Stimulated activated CD8-positive, alpha-beta memory T cell treated with anti-CD3 and anti-CD28 coated beads, Interleukin-4, amount 100 ng/mL, for 1 hour (primary cell): ENCODE measurements around the gene LARGE2.

Experiments used
- DNase-seq, 2 donors: peaks; one replicate each; pipeline ENCODE4 v3.0.0-alpha.2; 2020; ENCODE audit warnings: low read depth in 2 of 2, low spot score in 1 of 2

Gene LARGE2

DNA sequence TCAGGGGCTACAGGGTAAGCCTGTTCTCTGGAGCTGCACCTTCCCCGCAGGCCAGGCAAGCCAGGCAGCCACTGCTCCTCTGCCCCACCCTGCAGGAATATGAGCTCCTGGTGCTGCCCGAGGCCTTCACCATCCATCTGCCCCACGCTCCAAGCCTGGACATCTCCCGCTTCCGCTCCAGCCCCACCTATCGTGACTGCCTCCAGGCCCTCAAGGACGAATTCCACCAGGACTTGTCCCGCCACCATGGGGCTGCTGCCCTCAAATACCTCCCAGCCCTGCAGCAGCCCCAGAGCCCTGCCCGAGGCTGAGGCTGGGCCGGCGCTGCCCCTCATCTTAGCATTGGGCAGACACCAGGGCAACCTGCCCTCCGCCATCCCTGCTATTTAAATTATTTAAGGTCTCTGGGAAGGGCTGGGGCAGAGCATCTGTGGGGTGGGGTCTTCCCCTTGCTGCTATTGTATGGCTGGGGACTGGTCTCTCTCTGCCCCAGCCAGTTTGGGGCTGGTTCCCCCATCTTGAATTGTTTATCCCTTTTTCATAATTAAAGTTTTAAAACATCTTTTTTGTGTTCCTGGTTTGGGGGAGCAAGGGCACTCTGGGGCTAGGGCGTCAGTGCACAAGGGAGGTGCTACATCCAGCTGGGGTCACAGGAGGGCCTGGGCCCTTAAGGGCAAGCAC lies 6.2 kb downstream of the LARGE2 start:
- no peak for DNase-seq

DNA sequence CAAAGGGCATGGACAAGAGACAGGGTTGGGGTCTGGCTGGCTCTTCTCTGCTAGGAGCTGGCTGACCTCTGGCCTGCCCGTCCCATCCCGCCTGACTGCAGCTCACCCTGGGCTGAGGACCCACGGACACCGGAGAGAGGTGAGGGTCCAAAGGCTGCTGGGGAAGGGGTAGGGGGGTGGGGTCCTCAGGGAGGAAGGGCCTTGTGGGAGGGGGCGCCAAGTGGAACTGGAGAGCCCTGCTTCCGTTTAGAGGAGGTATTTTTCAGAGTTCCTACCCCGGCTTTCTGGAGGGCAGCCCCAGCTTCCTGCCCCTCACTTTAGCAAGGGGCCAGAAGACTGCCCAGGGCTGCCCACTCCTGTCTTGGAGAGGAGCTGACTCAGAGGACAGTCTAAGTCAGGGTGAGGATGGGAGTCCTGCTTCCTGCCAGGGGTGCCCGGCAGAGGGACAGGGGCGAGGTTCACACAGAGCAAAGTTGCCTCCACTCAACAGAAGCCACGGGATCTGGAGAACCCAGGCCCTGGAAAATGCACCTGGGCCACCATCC lies 7.1 kb downstream of the LARGE2 start:
- DNase-seq: no peak

DNA sequence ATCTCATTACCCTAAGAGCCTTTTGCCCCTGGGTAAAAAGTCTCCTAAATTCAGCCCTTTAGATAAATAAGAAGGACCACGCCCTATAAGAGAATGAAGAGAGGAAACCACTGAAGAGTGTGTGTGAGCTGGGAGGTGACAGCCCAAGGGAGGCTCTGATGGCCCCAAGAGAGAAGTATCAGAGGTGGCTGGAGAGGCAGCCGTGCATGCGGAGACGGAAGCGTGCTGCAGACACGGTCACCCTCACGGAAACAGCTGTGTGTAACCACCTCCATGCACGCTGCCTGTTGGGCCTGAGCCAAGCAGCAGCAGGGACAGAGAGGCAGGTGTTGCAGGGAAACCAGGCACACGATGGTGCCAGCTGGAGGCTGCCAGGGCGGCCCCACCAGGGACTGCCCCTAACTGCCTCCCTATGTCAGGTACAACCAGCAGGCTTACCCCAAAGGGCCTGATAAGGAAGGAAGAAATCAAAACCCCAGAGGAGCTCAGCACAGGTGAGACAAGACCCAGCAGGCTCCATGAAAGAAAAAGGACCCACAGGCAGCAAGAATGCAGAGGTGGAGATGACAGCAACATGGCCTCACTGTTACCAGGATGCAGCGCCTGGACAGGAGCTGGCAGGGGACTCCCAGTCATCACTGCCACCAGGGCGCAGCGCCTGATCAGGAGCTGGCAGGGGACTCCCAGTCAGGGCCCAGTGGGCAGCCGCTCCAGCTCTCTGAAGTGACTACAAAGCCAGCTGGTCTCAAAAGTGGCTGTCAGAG lies 7.8 kb downstream of the LARGE2 start:
- no peak for DNase-seq

DNA sequence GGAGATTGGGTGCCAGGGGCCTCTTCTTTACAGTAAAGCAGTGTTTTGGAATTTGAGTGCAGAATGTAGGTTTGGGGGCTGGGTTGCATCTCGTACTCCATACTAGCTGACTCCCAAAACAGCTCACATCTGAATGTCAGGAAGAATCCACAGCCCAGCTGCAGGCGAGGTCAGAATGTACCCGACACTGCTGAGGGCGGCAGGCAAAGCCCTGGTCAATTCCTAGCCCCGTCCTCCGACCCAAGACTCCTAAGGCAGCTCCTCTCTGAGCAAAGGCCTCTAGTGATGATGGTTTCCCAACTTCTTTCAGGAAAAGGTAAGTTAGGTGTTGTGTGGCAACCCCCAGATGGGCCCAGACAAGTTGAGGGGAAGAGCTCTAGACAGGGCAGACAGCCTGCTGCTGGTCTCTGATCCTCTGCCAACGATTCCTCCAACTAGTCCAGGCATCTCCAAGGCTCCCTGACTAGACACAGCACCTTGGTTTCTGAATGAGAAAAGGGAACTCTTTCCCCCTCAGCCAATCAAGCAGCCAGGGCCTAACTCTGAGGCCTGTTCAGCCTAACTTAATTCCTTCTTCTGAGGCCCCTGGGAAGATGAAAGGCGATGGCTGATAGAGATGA lies 8.6 kb downstream of the LARGE2 start:
- DNase-seq: no peak

DNA sequence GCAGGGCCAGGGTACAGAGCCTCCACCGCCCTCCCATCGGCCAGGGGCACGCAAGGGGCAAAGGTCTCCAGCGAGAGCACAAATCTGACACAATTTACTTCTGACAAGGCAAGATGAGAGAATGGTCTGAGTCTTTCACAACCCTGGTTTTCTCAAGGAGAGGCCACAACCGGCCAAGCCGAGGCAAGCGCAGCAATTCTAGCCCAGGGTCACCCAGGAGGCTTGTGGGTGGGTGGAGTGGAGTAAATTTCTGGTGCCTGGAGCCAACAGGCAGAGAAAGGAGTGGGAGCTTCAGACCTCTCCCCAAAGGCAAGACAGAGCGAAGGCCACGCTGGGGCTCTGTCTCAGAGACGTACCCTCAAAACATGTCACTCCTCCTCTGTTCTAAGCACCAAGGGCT lies 9.3 kb downstream of the LARGE2 start:
- DNase-seq: no peak

DNA sequence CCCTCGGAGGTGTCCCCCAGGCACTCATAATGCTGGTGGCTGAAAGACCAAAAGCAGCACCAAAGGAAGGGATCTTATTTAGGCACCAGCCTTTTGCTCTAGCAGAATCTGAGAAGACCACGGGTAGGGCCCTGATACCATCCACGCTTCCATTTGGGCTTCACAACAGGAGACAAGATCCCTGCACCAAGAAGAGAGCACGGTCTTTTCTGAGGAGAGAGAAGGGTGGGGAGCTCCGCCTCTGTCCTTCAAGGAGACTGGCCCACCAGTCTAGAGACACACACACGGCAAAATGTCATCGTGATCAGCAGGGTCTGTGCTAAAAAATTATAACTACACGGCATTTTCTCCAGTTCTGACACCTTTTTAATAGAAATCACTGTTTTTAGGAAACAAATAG lies 9.8 kb downstream of the LARGE2 start:
- DNase-seq: no peak

DNA sequence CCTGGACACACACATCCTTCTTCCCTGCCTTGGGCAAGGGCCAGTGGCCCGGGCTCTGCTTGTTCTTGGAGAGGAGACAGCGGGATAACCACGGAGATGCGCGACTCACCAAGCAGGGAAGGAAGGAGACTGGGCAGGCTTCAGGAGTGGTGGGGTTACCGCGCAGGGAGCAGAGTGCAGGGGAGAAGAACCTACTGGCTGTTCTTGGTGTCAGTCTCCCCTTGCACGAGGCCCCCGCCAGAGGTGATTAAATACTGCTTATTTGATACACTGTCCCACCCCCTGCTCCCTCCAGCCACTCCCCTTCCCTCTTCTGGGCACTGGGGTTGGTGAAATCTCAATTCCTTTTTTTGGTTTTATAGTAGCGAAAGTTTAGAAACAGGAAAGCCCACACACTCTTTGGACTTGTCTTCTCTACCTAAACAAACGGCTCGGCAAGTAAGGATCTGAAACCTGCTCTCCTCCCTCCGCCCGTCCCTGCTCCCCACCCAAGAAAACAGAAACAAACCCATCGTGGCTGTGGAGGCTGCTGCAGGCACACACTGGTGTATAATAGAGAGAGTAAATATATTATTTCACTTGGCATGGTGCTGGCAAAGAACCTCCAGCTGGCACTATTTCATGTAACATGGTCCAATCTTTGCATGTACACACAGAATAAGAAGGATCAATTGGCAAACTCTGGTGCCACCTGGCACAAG lies 10.8 kb downstream of the LARGE2 start:
- no peak for DNase-seq

DNA sequence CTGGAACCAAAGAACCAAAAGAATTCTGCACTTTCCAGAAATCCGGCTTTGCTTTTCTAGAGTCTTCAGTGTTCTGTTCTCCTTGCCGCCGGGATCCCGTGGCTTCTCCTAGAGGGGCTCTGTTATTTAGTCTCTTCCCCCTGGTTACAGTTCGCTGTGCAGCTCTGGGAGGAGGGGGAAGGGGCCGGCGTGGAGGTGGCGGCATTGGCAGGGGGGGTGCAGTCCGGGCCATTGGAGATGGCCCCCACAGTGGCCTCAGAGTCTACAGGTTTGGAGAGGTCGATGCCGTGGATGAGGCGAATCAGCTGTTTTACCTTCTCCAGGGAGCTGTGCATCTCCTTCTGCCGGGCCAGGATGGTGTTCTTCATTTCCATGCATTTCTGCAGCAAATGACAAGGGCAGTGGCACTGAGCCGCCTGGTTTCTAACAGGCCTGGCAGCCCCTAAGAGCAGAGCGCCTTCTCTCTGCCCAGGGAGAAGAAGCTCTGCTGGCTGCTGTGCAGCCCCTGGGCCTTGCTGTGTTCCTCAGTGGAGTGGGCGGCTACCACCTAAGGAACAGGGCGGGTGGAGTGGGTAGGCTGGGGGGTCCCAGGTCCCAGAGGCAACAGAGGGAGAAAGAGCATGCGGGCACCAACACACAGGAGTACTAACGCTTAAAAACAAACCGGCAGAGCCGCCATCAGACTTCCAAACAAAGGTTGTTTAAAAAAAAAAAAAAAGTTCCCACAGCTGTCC lies 11.6 kb downstream of the LARGE2 start:
- no peak for DNase-seq

DNA sequence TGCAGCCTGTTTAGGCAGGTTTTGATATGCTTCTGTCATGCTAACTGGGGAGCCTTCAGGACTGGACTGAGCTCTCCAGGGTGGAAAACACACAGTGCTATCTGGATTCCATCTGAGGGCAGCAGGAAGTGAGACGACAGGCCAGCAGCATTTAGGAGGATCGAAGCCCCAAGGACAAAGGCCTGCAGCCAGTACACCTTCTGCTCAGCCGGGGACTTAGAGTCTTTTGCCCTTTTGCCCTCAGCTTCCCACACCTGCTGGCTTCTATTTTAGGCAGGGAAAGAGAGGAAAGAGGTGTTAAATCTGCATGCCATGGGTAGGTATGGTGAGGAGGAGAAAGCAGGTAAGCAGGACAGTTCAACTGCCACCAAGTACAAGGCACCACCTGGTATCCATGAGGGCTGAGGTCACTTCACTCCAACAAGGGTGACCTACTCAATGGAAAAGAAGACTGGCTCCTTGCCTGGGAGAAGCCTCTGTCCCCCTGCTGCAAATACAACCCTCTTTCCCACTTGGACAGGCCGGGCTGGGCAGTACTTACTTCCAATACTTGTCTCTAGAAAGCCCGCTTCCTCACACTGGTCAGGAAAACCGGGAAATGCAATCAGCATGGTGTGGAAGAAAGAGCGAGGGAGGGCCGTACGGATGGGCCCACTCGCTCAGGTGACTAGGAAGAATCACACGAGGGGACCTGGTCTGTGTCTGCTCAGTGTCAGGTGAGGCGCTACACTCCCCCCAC lies 12.3 kb downstream of the LARGE2 start:
- DNase-seq: no peak

DNA sequence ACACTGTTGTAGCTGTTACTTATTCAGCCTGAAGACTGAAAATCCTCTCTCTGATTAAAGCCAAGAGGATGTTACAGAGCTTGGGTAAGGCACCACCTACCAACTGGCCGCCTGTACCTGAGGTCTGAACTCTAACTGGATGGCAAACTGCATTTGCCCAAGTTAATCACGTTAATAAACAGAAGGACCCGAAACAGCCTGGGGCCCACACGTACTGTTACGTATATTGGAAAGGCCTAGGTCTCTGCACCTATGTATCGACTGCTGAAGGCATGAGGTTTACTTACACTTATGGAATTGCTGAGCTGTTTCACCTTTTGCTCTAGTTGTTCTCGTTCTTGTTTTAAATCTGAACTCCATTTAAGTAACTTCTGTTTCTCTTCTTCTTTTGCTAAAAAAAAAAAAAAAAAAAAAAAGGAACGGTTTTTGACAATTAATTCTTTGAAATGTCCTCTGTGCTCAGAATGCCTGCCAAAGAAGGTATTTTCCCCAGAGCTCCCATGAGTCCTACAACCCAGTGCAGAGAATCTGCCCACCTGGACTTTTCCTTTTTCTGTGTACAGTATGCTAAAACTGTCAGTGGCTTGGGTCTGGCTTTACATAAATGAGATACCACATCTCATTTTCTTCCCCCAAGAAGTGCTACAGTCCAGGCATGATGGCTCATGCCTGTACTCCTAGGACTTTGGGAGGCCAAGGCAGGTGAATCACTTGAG lies 13.1 kb downstream of the LARGE2 start:
- no peak for DNase-seq

DNA sequence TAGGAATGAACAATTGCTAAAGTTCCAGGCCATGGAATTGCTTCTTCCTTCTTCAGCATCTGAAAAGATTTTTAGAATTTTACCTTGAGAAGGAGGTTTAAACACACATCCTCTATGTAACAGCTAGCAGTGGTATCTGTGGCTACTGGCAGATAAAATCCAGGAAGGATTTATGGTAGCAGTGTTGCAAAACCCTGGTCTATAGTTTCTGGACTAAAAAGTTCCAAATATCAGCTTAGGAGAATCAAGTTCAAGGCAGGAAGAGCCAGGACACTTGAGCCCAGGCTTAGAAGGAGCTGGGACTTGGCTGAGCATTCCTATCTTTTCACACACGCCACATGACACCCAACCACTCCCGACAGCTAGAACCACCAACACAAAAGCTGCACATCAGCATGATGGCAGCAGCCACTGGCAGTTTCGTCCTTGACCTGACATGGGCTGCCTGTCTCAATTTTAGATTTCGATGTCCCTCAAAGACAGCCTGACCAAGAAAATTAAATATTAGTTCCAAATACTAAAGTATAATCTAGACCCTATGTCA lies 14.1 kb downstream of the LARGE2 start:
- DNase-seq: no peak

DNA sequence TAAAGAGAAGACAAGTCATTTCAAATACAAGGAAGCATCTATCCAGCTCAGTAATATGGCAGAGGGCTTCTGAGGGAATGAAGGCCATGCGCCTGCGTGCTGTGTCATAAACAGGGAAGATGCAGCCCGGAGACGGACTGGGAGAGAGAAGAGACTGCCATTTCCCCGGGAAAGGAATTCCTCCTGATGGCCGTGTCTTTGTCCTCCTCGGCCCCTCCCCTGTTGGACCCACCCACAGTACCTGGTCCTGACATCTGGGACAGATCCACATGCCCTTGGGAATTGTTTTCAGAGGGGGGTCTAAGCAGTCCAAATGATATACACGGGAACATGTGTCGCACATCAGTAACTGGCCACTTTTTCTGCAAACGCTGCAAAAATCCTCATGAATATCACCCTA lies 15.5 kb downstream of the LARGE2 start:
- no peak for DNase-seq

DNA sequence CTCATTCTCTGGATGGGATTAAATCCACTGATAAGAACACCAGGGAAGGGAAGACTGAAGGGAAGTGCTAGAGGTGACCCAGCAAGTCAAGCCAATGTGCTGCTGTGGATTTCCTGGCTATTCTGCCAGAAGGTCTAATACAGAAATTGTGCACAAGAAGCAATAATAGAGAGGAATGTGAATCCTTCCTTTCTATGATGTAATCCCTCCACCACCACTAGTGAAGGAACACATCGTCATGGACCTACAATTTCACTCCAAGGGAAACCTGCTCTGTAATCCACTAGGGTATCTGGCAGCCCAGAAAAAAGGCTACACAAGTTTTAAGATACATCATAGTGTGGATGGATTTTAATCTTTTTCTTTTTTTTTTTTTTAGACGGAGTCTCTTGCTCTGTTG lies 17.4 kb downstream of the LARGE2 start:
- no peak for DNase-seq

DNA sequence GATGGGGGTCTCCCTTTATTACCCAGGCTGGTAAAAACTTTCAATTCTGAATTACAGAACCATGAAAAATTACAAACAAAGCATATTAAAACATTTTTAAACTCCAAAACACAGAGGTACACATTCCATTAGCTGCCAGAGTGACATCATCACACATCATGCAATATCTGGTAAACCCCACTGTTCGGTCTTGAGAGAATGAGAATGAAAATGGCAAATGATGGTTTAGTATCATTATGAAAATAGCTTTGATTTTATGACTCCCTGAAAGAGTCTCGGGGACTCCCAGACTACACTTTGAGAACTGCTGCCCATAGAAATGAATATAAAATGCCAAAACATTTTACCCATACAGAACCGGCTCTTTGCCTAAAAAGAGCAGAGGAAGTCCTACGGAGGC lies 18.8 kb downstream of the LARGE2 start:
- no peak for DNase-seq

DNA sequence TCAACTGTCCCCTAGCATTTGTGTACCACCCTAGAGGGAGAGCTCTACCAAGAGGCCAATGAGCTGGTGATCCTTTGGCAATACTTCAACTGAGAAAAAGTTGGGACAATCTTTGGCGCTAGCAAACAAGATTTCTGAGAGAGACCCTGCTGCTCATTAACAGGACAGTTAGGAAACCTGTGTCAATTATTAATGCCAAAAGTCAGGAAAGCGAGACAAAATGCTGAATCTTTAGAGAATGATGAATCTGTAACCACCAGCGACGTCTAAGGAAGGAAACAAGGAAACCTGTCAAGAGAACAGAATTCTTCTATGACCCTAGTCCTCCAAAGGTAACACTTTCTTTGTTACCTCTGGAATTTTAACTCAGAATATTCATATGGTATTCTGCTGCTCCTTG lies 19.9 kb downstream of the LARGE2 start:
- no peak for DNase-seq

DNA sequence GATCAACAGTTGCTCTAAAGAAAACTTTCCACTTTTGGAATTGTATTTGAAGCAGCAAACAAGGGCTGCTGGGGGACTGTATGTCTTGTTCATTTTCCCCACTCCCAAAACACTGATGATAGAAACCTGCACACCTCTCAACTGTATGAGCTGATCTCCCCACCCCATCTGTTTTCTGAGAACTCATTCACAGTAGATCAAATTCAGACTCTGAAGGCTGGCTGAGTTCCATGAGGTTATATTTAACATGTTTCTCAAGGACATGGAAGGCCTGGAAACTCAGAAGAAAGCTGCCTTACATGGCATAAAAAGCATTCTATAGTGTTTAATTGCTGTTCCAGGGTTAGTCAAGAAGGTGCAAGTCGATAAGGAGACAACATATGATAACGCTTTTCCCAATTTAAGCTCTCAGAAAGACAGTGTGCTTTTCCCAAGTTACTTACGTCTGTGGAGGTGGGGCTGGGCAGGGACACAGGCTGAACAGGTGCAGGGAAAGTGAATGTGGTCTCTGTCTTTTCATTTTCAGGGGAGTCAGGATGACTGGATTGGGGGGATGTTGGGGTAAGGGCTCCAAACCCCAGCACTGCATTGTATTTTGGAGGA lies 23.0 kb downstream of the LARGE2 start:
- DNase-seq: no peak

DNA sequence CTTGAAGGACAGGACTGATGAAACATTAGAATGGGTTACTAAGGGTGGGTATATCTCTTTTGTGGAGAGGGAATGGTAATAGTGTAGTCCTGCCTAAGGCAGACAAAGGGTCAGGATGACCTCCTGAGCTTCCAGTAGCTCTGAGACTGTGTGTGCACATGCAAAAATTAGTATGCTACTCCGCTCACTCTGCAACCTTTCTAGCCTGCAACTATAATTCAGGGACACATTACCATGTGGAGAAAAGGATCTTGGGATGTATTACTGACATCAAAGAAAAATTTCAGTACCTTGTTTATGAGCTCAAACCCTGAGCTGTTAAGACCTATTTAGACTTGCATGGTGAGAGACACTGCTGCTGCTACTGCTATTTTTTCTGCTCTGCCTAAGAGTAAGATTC lies 25.4 kb downstream of the LARGE2 start:
- DNase-seq: no peak

DNA sequence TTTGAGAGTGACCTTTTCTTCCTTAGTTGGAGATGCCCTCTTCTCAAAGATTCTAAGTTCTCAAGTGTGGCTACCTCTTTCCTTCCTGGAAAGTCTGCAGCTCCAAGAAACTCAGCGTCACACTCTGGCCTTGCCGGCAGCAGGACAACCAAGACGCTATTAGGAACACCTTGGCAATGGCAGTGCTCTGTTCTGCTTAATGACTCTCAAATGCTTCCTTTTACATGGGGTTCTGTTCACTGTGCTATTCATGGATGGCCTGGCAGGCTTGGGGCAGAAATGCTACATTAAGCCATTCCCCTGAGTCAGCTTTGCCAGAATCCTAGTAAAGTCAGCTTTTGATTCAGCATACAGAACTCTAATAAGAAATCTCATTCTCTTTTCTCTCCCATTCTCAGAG lies 25.9 kb downstream of the LARGE2 start:
- DNase-seq: no peak

DNA sequence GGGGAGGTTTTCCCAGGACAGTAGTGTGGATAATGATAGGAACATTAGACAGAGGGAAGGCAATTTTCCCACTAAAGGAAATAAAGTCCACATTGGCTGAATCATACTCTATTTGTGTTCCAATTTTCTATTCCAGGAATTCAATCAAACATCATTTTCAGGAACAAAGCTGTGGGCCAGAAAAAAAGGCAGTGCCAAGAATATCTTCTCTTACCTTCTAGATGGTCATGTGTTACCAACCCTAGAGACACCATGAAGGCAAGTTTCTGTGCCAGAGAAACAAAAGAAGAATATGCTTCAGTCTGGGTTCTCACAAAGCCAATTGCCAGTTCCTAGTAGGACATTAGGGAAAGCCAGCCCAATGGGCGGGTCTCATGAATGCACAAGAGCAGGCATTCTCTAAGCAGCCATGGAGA lies 27.5 kb downstream of the LARGE2 start:
- DNase-seq: no peak
